ENCODE results near the gene SLC38A9.

SLC38A9 gene

DNA sequence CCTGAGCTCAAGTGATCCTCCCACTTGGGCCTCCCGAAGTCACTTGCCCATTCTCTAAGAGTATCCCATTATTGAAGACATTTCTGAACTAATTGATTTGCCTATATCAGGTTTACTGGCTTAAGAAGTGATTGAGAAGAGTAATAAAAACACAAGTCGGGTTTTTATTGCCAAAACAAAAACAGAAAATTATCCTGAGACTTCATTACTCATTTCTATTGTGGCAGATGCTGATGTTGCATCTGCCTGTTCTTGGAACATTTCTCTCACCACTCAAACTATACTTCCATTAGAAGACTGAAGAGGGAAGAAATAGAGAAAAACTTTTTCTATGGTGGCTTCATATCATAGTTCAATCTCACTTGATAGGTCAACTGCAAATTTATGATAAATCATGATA, 135.5 kb downstream of the SLC38A9 start:
- H3K27me3 ChIP-seq (ENCODE audit: control insufficient read depth in 1 of 2, insufficient read depth in 2 of 2, low read length in 2 of 2) = no peaks in the 10 kb centered on the region
- no peaks in the 10 kb centered on the region for H3K36me3 ChIP-seq (ENCODE audit: control insufficient read depth in 1 of 2, insufficient read depth in 2 of 2, low read length in 2 of 2)
- H3K9ac ChIP-seq (ENCODE audit: low read depth in 1 of 2, low read length in 2 of 2) = no peak overlapping the region
- no peak overlapping the region for H3K27ac ChIP-seq (ENCODE audit: low read depth, low read length)
- no peak overlapping the region for H3K4me3 ChIP-seq (ENCODE audit: low read depth in 1 of 2, low read length in 2 of 2)
- peaks cover 0 to 9% of the 10 kb centered on the region in 2 donors for H3K4me1 ChIP-seq (ENCODE audit: control insufficient read depth in 1 of 2, insufficient read depth in 2 of 2, low read length in 2 of 2)
- H3K9me3 ChIP-seq (ENCODE audit: control insufficient read depth in 1 of 2, low read length in 2 of 2) = no peaks in the 10 kb centered on the region
